Smooth muscle cell (in vitro differentiated cells): ENCODE measurements around the gene DGKA. TPM values are rescaled to one million over a fixed set of nuclear protein-coding genes. Genes with fewer than 3 reads are reported as not detected.

Source experiments
- DNase-seq: peaks from one replicate; lab custom pipeline; 2025; ENCODE audit not compliant: unreplicated experiment; lab: John Stamatoyannopoulos, UW
- H2AFZ ChIP-seq: fragments of 200-600 bp; sonication (generic); 2 replicates; pipeline ENCODE4 v1.6.0; 2016; ENCODE audit warnings: antibody characterized with exemption, low read depth, mild to moderate bottlenecking
- H3F3A ChIP-seq: fragments of 200-600 bp; sonication (generic); 2 replicates; pipeline ENCODE4 v1.6.0; 2017; ENCODE audit warnings: antibody characterized with exemption, low read depth
- H3K27ac ChIP-seq: fragments of 200-600 bp; sonication (generic); 2 replicates; pipeline ENCODE4 v1.5.1; 2016; ENCODE audit warnings: low read depth, mild to moderate bottlenecking
- H3K27me3 ChIP-seq: fragments of 200-600 bp; sonication (generic); 2 replicates; pipeline ENCODE4 v1.6.1; 2016; ENCODE audit warnings: low read depth, mild to moderate bottlenecking
- H3K36me3 ChIP-seq: fragments of 200-600 bp; sonication (generic); 2 replicates; pipeline ENCODE4 v1.5.1; 2016; ENCODE audit warnings: low read depth
- H3K4me1 ChIP-seq: fragments of 200-600 bp; sonication (generic); 2 replicates; pipeline ENCODE4 v1.5.1; 2016; ENCODE audit warnings: low read depth
- H3K4me2 ChIP-seq: fragments of 200-600 bp; sonication (generic); 2 replicates; pipeline ENCODE4 v1.6.0; 2016; ENCODE audit warnings: mild to moderate bottlenecking
- H3K4me3 ChIP-seq: fragments of 200-600 bp; sonication (generic); 2 replicates; pipeline ENCODE4 v1.5.1; 2016; ENCODE audit warnings: mild to moderate bottlenecking
- H3K79me2 ChIP-seq: fragments of 200-600 bp; sonication (generic); 2 replicates; pipeline ENCODE4 v1.6.0; 2016; ENCODE audit warnings: low read depth, mild to moderate bottlenecking
- H3K9ac ChIP-seq: fragments of 200-600 bp; sonication (generic); 2 replicates; pipeline ENCODE4 v1.6.0; 2016; ENCODE audit warnings: low read depth
- H3K9me3 ChIP-seq: fragments of 200-600 bp; sonication (generic); replicated peaks from 2 replicates; pipeline ENCODE4 v1.5.1; 2016; ENCODE audit warnings: low read depth
- H4K20me1 ChIP-seq: fragments of 200-600 bp; sonication (generic); 2 replicates; pipeline ENCODE4 v1.6.0; 2016; ENCODE audit warnings: low read depth
- WGBS: methylation state at CpG from one replicate; pipeline ENCODE4 v1.1.7; 2016; ENCODE audit warnings: low lambda C conversion rate; 5-methylcytosine and 5-hydroxymethylcytosine counted together
- polyA plus RNA-seq: library from polyadenylated mRNA; unstranded; fragments of >200 nt; fragmentation: Nextera tagmentation; extraction: Ambion mirVana; gene quantifications from 2 replicates; pipeline ENCODE4 v1.2.1, GENCODE V29; 2016
- total RNA-seq: library from RNA; depleted of rRNA; stranded (reverse); fragments of >200 nt; gene quantifications from 2 replicates; pipeline ENCODE4 v1.2.3, GENCODE V29; 2014
- TF ChIP-seq, protein P1 (sequence below): fragments of 200-600 bp; sonication (generic); IDR thresholded peaks from 2 replicates; pipeline ENCODE4 v1.5.1; 2017; ENCODE audit warnings: borderline replicate concordance, mild to moderate bottlenecking, antibody characterized with exemption; ENCODE audit not compliant: insufficient read depth, poor library complexity, severe bottlenecking

Gene DGKA
- total and polyA plus RNA-seq, 2 experiments from 2014 or later = 66.3 to 87.1 TPM

DNA sequence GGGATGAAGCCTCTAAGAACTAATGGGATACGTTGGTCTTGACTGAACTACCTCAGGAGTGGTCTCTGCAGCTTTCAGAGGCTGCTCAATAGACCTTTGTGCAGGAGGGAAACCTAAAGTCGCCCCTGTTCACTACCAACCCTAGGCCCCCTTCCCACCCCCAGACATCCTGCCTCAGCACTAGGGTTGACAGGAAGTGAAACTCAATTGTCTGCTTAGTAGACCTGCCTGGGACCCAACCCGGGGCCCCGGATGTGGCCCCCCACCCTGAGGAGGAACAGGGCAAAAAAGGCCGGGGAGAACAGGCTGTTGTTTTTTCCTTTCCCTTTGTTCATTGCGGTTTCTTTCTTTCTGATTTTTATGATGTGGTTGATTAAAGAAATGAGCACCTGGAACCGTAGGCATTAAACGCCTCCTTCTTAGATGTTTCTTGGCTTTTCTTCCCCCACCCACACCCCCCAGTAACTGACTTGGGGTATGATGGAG is 1.6 kb upstream of the DGKA start:
- Histone ChIP-seq H3K27ac (peak overlapping the region; percentile 75), H3K36me3 (no peaks in the 10 kb centered on the region), H3K9me3 (no peaks in the 10 kb centered on the region), H3K9ac (no peak overlapping the region), H3K4me1 (peaks cover 24% of the 10 kb centered on the region), H3K4me3 (no peak overlapping the region), H2AFZ (no peak overlapping the region), H4K20me1 (no peaks in the 10 kb centered on the region), H3K79me2 (peaks cover 46% of the 10 kb centered on the region), H3K4me2 (no peak overlapping the region), H3K27me3 (no peaks in the 10 kb centered on the region), H3F3A (peaks cover 24% of the 10 kb centered on the region)
- 90% methylated on average over 8 of the region's 8 CpGs for WGBS
- DNase-seq = no peak
- TF ChIP-seq, protein P1, sequence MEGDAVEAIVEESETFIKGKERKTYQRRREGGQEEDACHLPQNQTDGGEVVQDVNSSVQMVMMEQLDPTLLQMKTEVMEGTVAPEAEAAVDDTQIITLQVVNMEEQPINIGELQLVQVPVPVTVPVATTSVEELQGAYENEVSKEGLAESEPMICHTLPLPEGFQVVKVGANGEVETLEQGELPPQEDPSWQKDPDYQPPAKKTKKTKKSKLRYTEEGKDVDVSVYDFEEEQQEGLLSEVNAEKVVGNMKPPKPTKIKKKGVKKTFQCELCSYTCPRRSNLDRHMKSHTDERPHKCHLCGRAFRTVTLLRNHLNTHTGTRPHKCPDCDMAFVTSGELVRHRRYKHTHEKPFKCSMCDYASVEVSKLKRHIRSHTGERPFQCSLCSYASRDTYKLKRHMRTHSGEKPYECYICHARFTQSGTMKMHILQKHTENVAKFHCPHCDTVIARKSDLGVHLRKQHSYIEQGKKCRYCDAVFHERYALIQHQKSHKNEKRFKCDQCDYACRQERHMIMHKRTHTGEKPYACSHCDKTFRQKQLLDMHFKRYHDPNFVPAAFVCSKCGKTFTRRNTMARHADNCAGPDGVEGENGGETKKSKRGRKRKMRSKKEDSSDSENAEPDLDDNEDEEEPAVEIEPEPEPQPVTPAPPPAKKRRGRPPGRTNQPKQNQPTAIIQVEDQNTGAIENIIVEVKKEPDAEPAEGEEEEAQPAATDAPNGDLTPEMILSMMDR = no peak

DNA sequence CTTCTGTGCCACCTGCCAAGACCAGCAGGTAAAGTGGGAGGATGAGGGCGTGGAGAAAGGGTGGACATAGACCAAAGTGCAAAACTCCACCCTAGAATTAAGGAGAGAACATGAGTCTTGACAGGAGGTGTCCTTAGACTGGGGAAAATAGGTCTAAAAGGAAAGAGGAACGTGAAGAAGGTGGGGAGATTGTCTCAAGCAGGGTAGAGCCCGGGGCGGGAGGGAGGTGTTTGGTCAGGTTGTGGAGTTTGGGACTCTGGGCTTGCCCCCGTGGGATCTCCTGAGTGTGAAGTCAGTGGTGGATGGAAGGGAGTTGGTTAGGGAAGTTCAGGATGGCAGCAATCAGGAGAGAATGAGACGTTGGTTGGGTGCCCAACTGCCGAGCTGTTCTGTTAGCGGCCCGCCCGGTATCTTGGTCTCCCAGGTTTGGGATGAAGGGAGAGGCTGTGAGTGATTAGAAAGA is 386 bp downstream of the DGKA start:
- TF ChIP-seq, protein P1 = no peak
- H2AFZ ChIP-seq = peak overlapping the region; percentile 92
- peak overlapping the region; percentile 95 for H3K4me2 ChIP-seq
- H4K20me1 ChIP-seq = no peaks in the 10 kb centered on the region
- H3K36me3 ChIP-seq = no peaks in the 10 kb centered on the region
- 25% methylated on average over 10 of the region's 10 CpGs for WGBS
- peaks cover 15% of the 10 kb centered on the region for H3K4me1 ChIP-seq
- H3K27me3 ChIP-seq = no peaks in the 10 kb centered on the region
- DNase-seq = no peak
- H3K79me2 ChIP-seq = peaks cover 28% of the 10 kb centered on the region
- no peaks in the 10 kb centered on the region for H3K9me3 ChIP-seq
- peaks cover 24% of the 10 kb centered on the region for H3F3A ChIP-seq
- H3K9ac ChIP-seq = peak overlapping the region; percentile 82
- H3K27ac ChIP-seq = peak overlapping the region; percentile 75
- H3K4me3 ChIP-seq = peak overlapping the region; percentile 83

GRCh38 chr12:55931780-55932550 is 1.0 kb downstream of the DGKA start:
- TF ChIP-seq, protein P1 = no peak
- under 1% methylated on average over 34 of the region's 60 CpGs for WGBS
- peaks cover 24% of the 10 kb centered on the region for H3F3A ChIP-seq
- H3K79me2 ChIP-seq = peaks cover 23% of the 10 kb centered on the region
- H3K4me2 ChIP-seq = peak overlapping the region; percentile 95
- no peaks in the 10 kb centered on the region for H3K27me3 ChIP-seq
- no peaks in the 10 kb centered on the region for H4K20me1 ChIP-seq
- H3K4me1 ChIP-seq = peaks cover 13% of the 10 kb centered on the region
- H3K27ac ChIP-seq = peak overlapping the region; percentile 75
- H3K9me3 ChIP-seq = no peaks in the 10 kb centered on the region
- peak overlapping the region; percentile 82 for H3K9ac ChIP-seq
- no peaks in the 10 kb centered on the region for H3K36me3 ChIP-seq
- H2AFZ ChIP-seq = peak overlapping the region; percentile 92
- peak; percentile 19 for DNase-seq
- peak overlapping the region; percentile 83 for H3K4me3 ChIP-seq
